ENCODE results near the gene ZIC5.

DNA sequence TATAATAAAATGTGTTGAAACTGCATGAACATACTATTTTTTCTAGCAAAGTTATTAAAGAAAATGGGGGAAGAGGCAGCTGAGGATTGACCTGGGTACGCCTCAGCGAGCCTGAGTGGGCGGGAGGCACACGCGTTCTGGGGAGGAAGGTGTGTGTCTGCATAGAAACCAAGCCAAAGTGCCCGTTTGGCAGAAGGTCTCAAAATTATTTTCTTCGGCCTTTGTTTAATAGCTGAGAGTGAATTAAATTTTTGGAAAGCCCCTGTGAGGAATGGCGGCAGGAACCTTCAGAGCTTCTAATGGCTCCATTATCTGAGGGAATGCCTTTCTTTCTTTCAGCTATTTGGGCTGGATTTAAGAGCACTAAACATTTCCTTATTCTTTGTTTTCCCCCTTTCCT is 15.2 kb upstream of the ZIC5 start:
- TF ChIP-seq POLR2A (IDR thresholded peaks at IDR 0.05): no peak
- TF ChIP-seq, protein P1, sequence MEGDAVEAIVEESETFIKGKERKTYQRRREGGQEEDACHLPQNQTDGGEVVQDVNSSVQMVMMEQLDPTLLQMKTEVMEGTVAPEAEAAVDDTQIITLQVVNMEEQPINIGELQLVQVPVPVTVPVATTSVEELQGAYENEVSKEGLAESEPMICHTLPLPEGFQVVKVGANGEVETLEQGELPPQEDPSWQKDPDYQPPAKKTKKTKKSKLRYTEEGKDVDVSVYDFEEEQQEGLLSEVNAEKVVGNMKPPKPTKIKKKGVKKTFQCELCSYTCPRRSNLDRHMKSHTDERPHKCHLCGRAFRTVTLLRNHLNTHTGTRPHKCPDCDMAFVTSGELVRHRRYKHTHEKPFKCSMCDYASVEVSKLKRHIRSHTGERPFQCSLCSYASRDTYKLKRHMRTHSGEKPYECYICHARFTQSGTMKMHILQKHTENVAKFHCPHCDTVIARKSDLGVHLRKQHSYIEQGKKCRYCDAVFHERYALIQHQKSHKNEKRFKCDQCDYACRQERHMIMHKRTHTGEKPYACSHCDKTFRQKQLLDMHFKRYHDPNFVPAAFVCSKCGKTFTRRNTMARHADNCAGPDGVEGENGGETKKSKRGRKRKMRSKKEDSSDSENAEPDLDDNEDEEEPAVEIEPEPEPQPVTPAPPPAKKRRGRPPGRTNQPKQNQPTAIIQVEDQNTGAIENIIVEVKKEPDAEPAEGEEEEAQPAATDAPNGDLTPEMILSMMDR (IDR thresholded peaks at IDR 0.05): no peak
